Activated CD4-positive, alpha-beta memory T cell treated with anti-CD3 and anti-CD28 coated beads for 36 hours (primary cell): ENCODE data around the gene SDK1. TPM values are rescaled to one million over a fixed set of nuclear protein-coding genes. Genes with fewer than 3 reads are reported as not detected.

Experiments
- CTCF ChIA-PET: fragments of 350-600 bp; sonication (Branson Sonifier 250); formaldehyde crosslinking; loops from one replicate; lab custom pipeline; 2021; ENCODE audit warnings: antibody characterized with exemption, inconsistent platforms; lab: Charles Lee
- POLR2A ChIA-PET: fragments of 350-600 bp; sonication (Branson Sonifier 250); formaldehyde crosslinking; loops from one replicate; lab custom pipeline; 2021; ENCODE audit warnings: antibody characterized with exemption; lab: Charles Lee
- DNase-seq: peaks from one replicate; pipeline ENCODE4 v3.0.0-alpha.2; 2020
- H3K27ac Mint-ChIP-seq: one replicate; pipeline ENCODE4 v1.8.0; 2021; ENCODE audit warnings: mixed read lengths
- H3K27me3 Mint-ChIP-seq: one replicate; pipeline ENCODE4 v1.8.0; 2021; ENCODE audit warnings: mixed read lengths
- H3K36me3 Mint-ChIP-seq: one replicate; pipeline ENCODE4 v1.8.0; 2021; ENCODE audit warnings: mixed read lengths
- H3K4me1 Mint-ChIP-seq: one replicate; pipeline ENCODE4 v1.8.0; 2021; ENCODE audit warnings: low read depth, mixed read lengths
- H3K4me3 Mint-ChIP-seq: one replicate; pipeline ENCODE4 v1.8.0; 2021; ENCODE audit warnings: mild to moderate bottlenecking, mixed read lengths
- H3K9me3 Mint-ChIP-seq: one replicate; pipeline ENCODE4 v1.8.0; 2021; ENCODE audit warnings: mixed read lengths
- intact Hi-C: fragments of 100-400 bp; cut with micrococcal nuclease; formaldehyde crosslinking; loops from one replicate; pipeline ENCODE4 v1.15.1; 2023
- total RNA-seq, 2 experiments: library from RNA; stranded (reverse); gene quantifications; one replicate each; pipeline ENCODE4 v1.2.3, GENCODE V29; 2021

Gene SDK1
- total RNA-seq, 2 experiments from 2014 or later, result 0.14 to 0.24 TPM

- CTCF ChIA-PET, result no interaction called here
- DNase-seq, result no peak
- Mint-ChIP-seq H3K27ac (no peak overlapping the region), H3K36me3 (no peaks in the 10 kb centered on the region), H3K27me3 (peaks cover 3% of the 10 kb centered on the region), H3K4me3 (no peak overlapping the region), H3K9me3 (peaks cover 5% of the 10 kb centered on the region), H3K4me1 (peaks cover 3% of the 10 kb centered on the region)
- intact Hi-C loops, result no loop called here
- POLR2A ChIA-PET, result no interaction called here
Observed at GRCh38 chr7:3451701-3452100, 150.6 kb downstream of the SDK1 start.

GRCh38 chr7:3453398-3453797 lies 152.3 kb downstream of the SDK1 start:
- H3K36me3 Mint-ChIP-seq, result no peaks in the 10 kb centered on the region
- peaks cover 3% of the 10 kb centered on the region for H3K27me3 Mint-ChIP-seq
- H3K27ac Mint-ChIP-seq, result no peak overlapping the region
- intact Hi-C loops, result no loop called here
- POLR2A ChIA-PET, result no interaction called here
- H3K9me3 Mint-ChIP-seq, result no peaks in the 10 kb centered on the region
- H3K4me3 Mint-ChIP-seq, result no peak overlapping the region
- DNase-seq, result no peak
- CTCF ChIA-PET, result no interaction called here
- H3K4me1 Mint-ChIP-seq, result peaks cover 3% of the 10 kb centered on the region

- no peak overlapping the region for H3K4me3 Mint-ChIP-seq
- no peak overlapping the region for H3K27ac Mint-ChIP-seq
- H3K9me3 Mint-ChIP-seq, result no peaks in the 10 kb centered on the region
- no peaks in the 10 kb centered on the region for H3K27me3 Mint-ChIP-seq
- H3K4me1 Mint-ChIP-seq, result peaks cover 9% of the 10 kb centered on the region
- POLR2A ChIA-PET, result no interaction called here
- DNase-seq, result no peak
- no peaks in the 10 kb centered on the region for H3K36me3 Mint-ChIP-seq
- intact Hi-C loops, result no loop called here
- CTCF ChIA-PET, result no interaction called here
Observed at GRCh38 chr7:3455806-3456595, 154.9 kb downstream of the SDK1 start.

DNA sequence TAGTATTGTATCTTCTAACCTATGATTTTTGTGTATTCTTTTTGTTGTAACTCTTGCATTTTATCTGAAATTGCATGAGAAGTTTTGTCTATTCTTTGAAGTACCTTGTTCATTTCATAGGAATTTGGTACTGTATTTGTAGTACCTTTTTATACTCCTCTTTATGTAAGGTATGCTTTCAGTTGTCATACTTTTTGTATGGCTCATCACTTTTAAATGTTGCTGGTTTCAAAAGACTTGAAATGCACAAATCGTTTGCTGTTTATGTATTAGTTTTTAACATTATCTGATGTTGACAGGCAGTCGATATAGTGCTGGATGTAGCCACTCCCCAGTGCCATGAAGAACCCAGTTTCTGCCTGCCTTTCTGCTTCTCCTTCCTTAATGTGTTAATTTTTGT lies 158.1 kb downstream of the SDK1 start:
- intact Hi-C loops, result no loop called here

GRCh38 chr7:3461923-3462322 lies 160.9 kb downstream of the SDK1 start:
- intact Hi-C loops, result loop anchor here (2.0 to 5.0 kb wide), 3 partner anchors 55 to 210 kb away; no protein-coding TSS in a partner anchor
- Mint-ChIP-seq H3K4me3 (peak overlapping the region; percentile 59), H3K4me1 (peaks cover 29% of the 10 kb centered on the region), H3K36me3 (no peaks in the 10 kb centered on the region), H3K27ac (peak overlapping the region; percentile 80), H3K9me3 (no peaks in the 10 kb centered on the region), H3K27me3 (no peaks in the 10 kb centered on the region)
- DNase-seq, result peak; percentile 83
- ChIA-PET CTCF (no interaction called here), POLR2A (interaction anchor here (0.6 kb wide), 3 partner anchors 32 to 211 kb away, joined by 3 to 5 read pairs (median 3); no protein-coding TSS in a partner anchor)

More for the DNA sequence above, 158.1 kb downstream of the SDK1 start:
- no peaks in the 10 kb centered on the region for H3K36me3 Mint-ChIP-seq
- no peaks in the 10 kb centered on the region for H3K9me3 Mint-ChIP-seq
- no peak overlapping the region for H3K27ac Mint-ChIP-seq
- no peaks in the 10 kb centered on the region for H3K27me3 Mint-ChIP-seq
- DNase-seq, result no peak
- POLR2A ChIA-PET, result no interaction called here
- H3K4me1 Mint-ChIP-seq, result peaks cover 29% of the 10 kb centered on the region
- no peak overlapping the region for H3K4me3 Mint-ChIP-seq
- CTCF ChIA-PET, result no interaction called here

- ChIA-PET CTCF (no interaction called here), POLR2A (no interaction called here)
- Mint-ChIP-seq H3K9me3 (no peaks in the 10 kb centered on the region), H3K4me3 (no peak overlapping the region), H3K27me3 (no peaks in the 10 kb centered on the region), H3K36me3 (no peaks in the 10 kb centered on the region), H3K4me1 (peaks cover 29% of the 10 kb centered on the region), H3K27ac (no peak overlapping the region)
- no peak for DNase-seq
- intact Hi-C loops, result loop anchor here (2.0 to 5.0 kb wide), 3 partner anchors 56 to 209 kb away; no protein-coding TSS in a partner anchor
Observed at GRCh38 chr7:3463696-3464095, 162.6 kb downstream of the SDK1 start.

DNA sequence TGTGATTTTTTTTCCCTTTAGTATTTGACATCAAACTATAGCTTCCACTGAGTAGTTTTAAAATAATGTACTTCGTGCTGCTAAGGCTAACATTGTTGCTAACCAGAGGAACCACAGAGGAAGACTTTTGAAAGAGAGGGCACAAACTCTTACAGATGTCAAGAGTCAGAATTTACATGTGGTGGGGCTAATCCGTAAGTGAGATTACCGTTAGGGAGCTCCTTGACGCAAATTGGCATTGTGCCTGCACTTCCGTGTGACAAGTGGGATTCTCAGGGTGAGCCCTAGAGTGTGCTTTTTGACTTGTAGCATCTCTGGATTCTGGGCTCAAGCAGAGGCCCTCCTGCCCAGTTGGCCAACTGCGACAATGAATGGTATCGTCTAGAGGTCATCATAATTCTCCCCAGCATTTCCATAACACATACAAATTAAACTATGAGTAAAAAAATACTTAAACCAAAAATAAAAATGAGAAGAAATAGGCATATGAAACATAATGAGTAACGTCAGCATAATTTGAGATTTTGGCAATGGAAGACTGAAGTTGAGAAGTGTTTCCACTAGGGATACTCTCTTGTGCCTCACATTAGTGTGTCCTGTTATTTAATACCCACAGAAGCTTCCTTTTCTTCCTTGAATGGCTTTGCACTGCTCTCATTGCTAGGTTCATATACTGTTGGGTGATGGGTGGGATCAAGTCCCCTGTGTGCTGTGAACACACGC lies 164.0 kb downstream of the SDK1 start:
- POLR2A ChIA-PET, result no interaction called here
- Mint-ChIP-seq H3K27me3 (no peaks in the 10 kb centered on the region), H3K4me3 (no peak overlapping the region), H3K4me1 (peaks cover 27% of the 10 kb centered on the region), H3K36me3 (no peaks in the 10 kb centered on the region), H3K27ac (no peak overlapping the region), H3K9me3 (no peaks in the 10 kb centered on the region)
- CTCF ChIA-PET, result no interaction called here
- peak; percentile 22 for DNase-seq
- intact Hi-C loops, result loop anchor here (5.0 kb wide), 2 partner anchors 58 to 207 kb away; no protein-coding TSS in a partner anchor

- DNase-seq, result no peak
- H3K36me3 Mint-ChIP-seq, result no peaks in the 10 kb centered on the region
- ChIA-PET CTCF (no interaction called here), POLR2A (no interaction called here)
- H3K27me3 Mint-ChIP-seq, result no peaks in the 10 kb centered on the region
- intact Hi-C loops, result no loop called here
- no peak overlapping the region for H3K27ac Mint-ChIP-seq
- H3K9me3 Mint-ChIP-seq, result no peaks in the 10 kb centered on the region
- H3K4me1 Mint-ChIP-seq, result peaks cover 20% of the 10 kb centered on the region
- no peak overlapping the region for H3K4me3 Mint-ChIP-seq
Observed at GRCh38 chr7:3466261-3466660, 165.2 kb downstream of the SDK1 start.

DNA sequence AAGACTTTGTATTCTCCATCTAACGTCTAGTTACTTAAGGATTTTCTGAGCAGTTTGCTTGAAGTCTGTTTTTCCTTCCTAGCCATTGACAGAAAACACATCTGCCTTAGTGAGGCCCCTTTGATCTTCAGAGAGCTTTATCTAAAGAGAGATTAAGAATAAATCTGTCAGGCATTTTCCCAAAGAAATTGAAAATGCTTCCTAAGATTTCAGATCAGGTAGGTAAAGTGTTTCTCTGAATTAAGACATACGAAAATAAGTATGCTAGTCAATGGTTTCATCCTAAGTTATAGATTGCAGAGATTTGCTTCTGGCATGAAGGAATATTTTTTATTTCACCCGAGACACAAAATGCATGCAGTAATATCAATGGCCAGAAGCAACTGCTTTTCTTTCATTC lies 168.6 kb downstream of the SDK1 start:
- Mint-ChIP-seq H3K27me3 (no peaks in the 10 kb centered on the region), H3K4me3 (no peak overlapping the region), H3K36me3 (no peaks in the 10 kb centered on the region), H3K4me1 (no peaks in the 10 kb centered on the region), H3K27ac (no peak overlapping the region), H3K9me3 (no peaks in the 10 kb centered on the region)
- ChIA-PET CTCF (interaction anchor here (1.1 kb wide), 1 partner anchor 10 kb away, joined by 3 read pairs; no protein-coding TSS in a partner anchor), POLR2A (no interaction called here)
- intact Hi-C loops, result no loop called here
- no peak for DNase-seq

DNA sequence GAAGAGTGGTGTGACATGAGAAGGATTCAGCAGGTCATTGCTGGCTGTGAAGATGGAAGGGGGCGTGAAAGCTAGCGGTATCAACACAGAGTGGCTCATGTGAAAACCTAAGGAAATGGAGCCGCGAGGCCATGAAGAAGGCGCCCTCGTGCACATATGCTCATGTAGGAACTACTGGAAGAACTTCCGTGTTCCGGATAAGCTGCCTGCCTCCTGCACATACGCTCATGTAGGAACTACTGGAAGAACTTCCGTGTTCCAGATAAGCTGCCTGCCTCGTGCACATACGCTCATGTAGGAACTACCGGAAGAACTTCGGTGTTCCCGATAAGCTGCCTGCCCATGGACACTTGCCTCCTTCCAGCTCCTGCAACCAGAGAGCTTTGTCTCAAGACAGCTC lies 179.1 kb downstream of the SDK1 start:
- DNase-seq, result no peak
- intact Hi-C loops, result no loop called here
- ChIA-PET CTCF (interaction anchor here (1.1 kb wide), 1 partner anchor 10 kb away, joined by 3 read pairs; no protein-coding TSS in a partner anchor), POLR2A (no interaction called here)
- Mint-ChIP-seq H3K4me1 (no peaks in the 10 kb centered on the region), H3K36me3 (no peaks in the 10 kb centered on the region), H3K9me3 (no peaks in the 10 kb centered on the region), H3K27ac (no peak overlapping the region), H3K27me3 (no peaks in the 10 kb centered on the region), H3K4me3 (no peak overlapping the region)

DNA sequence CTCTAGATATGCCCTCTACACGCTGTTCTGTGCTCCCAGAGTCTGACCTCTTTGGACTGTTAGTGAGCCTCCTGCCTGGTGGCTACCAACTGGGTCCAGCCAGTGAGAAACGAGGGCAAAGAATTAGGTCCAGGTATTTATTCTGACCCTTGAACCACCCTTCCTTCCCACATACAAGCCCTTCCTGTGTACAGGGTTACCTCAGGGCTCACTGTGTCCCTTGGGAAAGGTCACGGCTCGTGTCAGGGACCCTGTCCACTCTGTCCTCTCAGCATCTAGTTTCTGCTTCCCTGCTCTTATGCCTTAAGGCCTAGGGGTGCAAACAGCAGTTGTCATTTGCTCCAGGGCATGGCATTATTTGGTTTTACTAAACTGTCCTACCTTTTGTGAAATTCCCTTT lies 180.4 kb downstream of the SDK1 start:
- Mint-ChIP-seq H3K4me3 (no peak overlapping the region), H3K27me3 (no peaks in the 10 kb centered on the region), H3K36me3 (no peaks in the 10 kb centered on the region), H3K9me3 (no peaks in the 10 kb centered on the region), H3K27ac (no peak overlapping the region), H3K4me1 (no peaks in the 10 kb centered on the region)
- ChIA-PET CTCF (no interaction called here), POLR2A (no interaction called here)
- intact Hi-C loops, result no loop called here
- no peak for DNase-seq

GRCh38 chr7:3482147-3482921 lies 181.3 kb downstream of the SDK1 start:
- CTCF ChIA-PET, result no interaction called here
- intact Hi-C loops, result no loop called here
- H3K4me3 Mint-ChIP-seq, result no peak overlapping the region

More at GRCh38 chr7:3482147-3482921, 181.3 kb downstream of the SDK1 start:
- Mint-ChIP-seq H3K36me3 (no peaks in the 10 kb centered on the region), H3K27me3 (no peaks in the 10 kb centered on the region), H3K4me1 (no peaks in the 10 kb centered on the region), H3K27ac (no peak overlapping the region), H3K9me3 (no peaks in the 10 kb centered on the region)
- no peak for DNase-seq
- POLR2A ChIA-PET, result no interaction called here
